Mononuclear cell (primary cell): ENCODE data around the gene PDGFD. TPM values are rescaled to one million over a fixed set of nuclear protein-coding genes. Genes with fewer than 3 reads are reported as not detected.

Source experiments
- H3K27me3 ChIP-seq: 2 replicates; pipeline ENCODE4 v1.6.0; 2011; ENCODE audit warnings: low read length, control low read depth; ENCODE audit not compliant: insufficient read depth
- H3K4me1 ChIP-seq: 2 replicates; pipeline ENCODE4 v1.5.1; 2011; ENCODE audit warnings: mild to moderate bottlenecking, low read length, control low read depth; ENCODE audit not compliant: insufficient read depth
- H3K4me3 ChIP-seq: 2 replicates; pipeline ENCODE4 v1.5.1; 2011; ENCODE audit warnings: mild to moderate bottlenecking, low read length, moderate library complexity
- H3K9me3 ChIP-seq: 2 replicates; pipeline ENCODE4 v1.5.1; 2011; ENCODE audit warnings: low read depth, mild to moderate bottlenecking, control low read depth, low read length
- total RNA-seq: library from RNA; depleted of rRNA; stranded (reverse); fragments of >200 nt; gene quantifications from one replicate; pipeline ENCODE4 v1.2.3, GENCODE V29; 2012

The PDGFD gene
- total RNA-seq, 1 donor, result 3.4 TPM

DNA sequence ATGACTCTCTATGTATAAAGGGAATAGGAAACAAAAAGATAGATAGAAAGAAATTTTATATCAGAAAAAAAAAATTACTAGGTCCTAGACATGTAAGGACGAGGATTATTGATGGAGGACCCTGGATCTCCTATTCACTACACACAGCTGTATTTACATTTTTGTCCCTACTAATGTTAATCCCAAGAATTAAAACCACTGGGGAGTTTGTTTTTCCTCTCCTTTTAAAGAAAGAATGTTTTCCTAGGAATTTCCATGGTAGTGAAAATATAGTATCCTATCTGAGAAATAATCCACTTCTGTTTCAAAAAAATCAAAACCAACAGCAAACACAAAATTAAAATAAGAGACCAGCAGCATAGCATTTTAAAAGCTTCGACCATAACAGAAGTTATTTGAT lies 41.1 kb downstream of the PDGFD start:
- no peaks in the 10 kb centered on the region for H3K27me3 ChIP-seq
- no peak overlapping the region for H3K4me3 ChIP-seq
- no peaks in the 10 kb centered on the region for H3K9me3 ChIP-seq
- no peaks in the 10 kb centered on the region for H3K4me1 ChIP-seq

DNA sequence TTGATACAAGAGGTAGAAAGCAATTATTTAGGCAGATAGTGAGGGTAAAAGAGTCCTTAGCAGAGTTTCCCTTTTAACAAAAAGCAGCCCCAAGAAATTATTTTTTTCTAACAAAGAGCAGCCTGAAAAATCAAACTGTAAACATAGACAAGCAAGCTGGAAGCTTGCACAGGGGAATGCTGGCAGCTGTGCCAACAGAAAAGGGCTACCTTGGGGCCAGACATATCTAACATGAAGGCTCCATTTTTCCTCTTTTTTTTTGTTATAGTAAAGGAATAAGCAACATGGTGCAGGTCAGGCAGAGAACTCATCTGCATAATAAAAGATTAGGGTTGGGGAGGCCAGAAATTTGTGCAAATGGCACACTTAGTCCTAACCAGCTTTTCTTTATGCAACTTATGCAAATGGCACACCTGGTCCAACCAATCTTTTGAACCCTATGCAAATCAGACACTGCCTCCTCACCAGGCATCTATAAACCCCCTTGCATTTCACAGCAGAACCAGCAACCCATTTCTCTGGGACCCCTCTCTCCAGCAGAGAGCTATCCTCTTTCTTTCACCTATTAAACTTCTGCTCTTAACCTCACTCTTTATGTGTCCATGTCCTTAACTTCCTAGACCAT lies 41.8 kb downstream of the PDGFD start:
- H3K27me3 ChIP-seq, result no peaks in the 10 kb centered on the region
- H3K4me1 ChIP-seq, result no peaks in the 10 kb centered on the region
- H3K4me3 ChIP-seq, result no peak overlapping the region
- no peaks in the 10 kb centered on the region for H3K9me3 ChIP-seq

DNA sequence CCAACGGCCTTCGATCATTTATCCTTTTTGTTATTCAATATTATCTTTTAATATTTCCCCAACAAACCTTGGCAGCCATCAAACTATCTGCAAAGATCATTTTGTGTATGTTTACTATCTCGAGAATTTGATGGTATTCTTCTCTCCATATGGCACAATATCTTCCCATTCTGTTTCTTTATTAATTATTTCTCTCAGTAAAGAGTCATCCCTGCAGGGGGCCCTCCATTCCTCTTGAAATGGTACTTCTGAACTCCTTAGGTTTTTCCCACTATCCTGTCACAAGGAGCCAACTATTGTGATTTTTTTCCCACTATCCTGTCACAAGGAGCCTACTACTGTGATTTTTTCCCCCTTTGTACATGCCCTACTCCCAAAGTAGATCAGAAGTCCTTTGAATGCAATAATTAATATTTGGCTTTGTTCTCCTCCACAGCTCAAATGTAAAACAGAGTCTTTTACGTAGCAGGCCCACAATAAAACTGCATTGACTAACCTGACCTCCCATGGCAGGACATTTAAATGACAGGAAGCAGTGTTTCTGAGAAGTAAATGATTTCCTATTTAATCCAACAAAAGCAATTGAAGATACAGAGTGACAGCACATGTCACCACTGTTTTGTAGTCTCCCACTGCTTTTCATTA lies 43.3 kb downstream of the PDGFD start:
- H3K4me3 ChIP-seq, result no peak overlapping the region
- H3K4me1 ChIP-seq, result no peaks in the 10 kb centered on the region
- H3K27me3 ChIP-seq, result no peaks in the 10 kb centered on the region
- no peaks in the 10 kb centered on the region for H3K9me3 ChIP-seq

DNA sequence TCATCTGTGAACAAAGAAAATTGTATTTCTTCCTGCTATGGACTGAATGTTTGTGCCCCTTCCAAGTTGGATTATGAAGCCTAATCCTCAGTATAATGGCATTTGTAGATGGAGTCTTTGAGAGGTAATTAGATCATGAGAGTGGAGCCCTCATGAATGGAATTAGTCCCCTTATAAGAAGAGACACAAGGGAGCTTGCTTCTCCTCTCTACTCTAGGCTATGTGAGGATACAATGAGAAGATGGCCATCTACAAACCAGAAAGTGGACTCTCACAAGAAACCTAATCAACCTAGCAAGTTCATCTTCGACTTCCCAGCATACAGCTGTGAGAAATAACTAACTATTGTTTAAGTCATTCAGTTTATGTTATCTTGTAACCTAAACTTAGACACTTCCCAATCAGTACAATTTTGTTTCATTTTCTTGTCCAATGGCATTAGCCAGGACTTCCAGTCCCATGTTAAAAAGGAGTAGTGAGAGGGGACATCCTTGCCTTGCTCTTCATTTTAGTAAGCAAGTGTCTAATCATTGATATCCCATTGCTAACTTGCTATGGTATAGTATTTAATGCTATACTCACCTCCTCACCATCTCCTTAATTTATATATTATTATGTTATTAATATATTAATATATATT lies 45.7 kb downstream of the PDGFD start:
- no peak overlapping the region for H3K4me3 ChIP-seq
- no peaks in the 10 kb centered on the region for H3K4me1 ChIP-seq
- H3K9me3 ChIP-seq, result no peaks in the 10 kb centered on the region
- H3K27me3 ChIP-seq, result no peaks in the 10 kb centered on the region

DNA sequence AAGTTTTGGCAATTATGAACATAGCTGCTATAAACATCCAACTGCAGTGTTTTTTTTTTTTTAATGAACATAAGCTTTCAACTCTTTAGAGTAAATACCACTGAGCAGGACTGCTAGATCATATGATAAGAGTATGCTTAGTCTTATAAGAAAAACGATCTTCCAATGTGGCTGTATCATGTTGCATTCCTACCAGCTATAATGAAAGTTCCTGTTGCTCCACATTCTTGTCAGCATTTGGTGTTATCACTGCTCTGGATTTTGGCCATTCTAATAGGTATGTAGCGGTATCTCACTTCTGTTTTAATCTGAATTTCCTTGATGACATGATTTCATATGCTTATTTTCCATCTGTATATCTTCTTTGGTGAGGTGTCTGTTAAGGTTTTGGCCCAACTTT lies 50.4 kb downstream of the PDGFD start:
- Histone ChIP-seq H3K4me3 (no peak overlapping the region), H3K27me3 (no peaks in the 10 kb centered on the region), H3K4me1 (no peaks in the 10 kb centered on the region), H3K9me3 (no peaks in the 10 kb centered on the region)

DNA sequence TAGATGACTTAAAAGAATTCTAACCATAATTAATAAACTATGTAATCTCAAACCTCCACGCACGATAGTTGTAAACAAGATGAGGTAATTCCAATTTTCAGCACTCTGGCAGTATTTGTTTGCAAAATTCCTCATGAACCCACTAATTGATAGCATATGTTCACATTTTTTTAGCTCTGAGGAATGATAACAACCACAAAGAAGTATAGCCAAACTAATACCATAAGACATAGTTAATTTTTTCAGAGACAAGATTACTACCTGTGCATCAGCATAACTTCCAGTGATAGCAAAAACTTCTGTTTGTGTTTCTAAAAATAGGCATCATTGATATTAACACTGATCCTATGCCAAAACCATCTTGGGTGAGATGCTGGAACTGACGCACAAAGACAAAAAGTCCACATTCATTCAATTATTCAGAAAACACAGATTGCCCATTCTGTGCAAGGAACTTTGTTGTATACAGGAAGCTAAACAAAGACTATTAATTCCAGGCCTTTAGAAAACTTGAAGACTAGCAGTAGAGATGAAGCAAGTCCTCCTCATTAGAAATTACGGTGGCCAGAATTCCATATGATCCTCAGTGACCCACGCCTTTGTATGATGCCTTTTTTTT lies 57.7 kb downstream of the PDGFD start:
- Histone ChIP-seq H3K4me3 (no peak overlapping the region), H3K9me3 (no peaks in the 10 kb centered on the region), H3K27me3 (no peaks in the 10 kb centered on the region)

DNA sequence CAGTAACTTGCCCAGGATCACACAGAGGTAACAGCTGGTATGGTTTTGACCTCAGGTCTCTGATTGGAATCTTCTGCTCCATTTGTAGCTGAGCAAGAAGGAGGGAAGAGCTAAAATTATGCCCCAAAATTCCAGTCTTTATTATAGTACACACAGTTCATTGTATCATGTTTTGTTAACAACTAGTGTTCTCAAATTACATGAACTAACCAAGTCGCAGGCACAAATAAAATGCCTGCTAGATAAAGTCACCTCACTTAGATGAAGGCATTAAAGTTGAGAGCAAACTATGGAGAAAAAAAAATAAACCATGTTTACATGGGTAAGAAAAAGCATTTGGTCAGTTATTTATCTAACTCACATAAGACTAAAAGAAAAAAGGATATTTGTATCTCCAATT lies 58.8 kb downstream of the PDGFD start:
- H3K27me3 ChIP-seq, result no peaks in the 10 kb centered on the region
- H3K9me3 ChIP-seq, result no peaks in the 10 kb centered on the region
- no peak overlapping the region for H3K4me3 ChIP-seq
- H3K4me1 ChIP-seq, result no peaks in the 10 kb centered on the region

More for the DNA sequence above, 57.7 kb downstream of the PDGFD start:
- H3K4me1 ChIP-seq, result no peaks in the 10 kb centered on the region

DNA sequence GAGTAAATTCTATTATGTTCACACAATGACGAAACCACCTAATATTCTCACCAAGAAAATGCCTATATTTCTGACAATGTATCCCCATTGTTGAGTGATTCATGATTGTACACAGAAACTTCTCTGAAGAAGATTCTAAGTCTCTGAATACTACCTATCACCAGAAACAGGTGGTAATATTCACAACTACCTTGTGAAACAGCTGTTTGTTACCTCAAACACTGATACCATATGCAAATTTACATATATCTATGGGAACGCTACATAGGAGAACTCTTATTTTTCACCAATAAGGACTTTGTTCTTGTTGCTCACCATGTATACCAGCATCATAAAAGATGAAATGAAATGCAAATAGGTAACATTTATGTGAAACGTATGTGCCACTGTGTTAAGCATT lies 59.3 kb downstream of the PDGFD start:
- H3K27me3 ChIP-seq, result no peaks in the 10 kb centered on the region
- H3K4me3 ChIP-seq, result no peak overlapping the region
- no peaks in the 10 kb centered on the region for H3K9me3 ChIP-seq
- no peaks in the 10 kb centered on the region for H3K4me1 ChIP-seq

DNA sequence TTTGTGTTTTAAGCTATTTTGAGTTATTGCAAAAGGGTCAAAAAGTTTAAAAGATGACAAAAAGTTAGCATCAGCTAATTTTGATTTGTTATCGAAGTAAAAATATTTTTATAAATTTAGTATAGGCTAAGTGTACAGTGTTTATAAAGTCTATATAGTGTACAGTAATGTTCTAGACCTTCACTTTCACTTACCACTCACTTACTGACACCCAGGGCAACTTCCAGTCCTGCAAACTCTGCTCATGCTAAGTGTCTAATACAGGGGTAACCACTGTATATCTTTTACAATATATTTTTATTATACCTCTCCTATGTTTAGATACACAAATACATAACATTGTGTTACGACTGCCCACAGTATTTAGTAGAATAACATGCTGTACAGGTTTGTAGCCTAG lies 59.7 kb downstream of the PDGFD start:
- Histone ChIP-seq H3K9me3 (no peaks in the 10 kb centered on the region), H3K4me3 (no peak overlapping the region), H3K4me1 (no peaks in the 10 kb centered on the region), H3K27me3 (no peaks in the 10 kb centered on the region)

DNA sequence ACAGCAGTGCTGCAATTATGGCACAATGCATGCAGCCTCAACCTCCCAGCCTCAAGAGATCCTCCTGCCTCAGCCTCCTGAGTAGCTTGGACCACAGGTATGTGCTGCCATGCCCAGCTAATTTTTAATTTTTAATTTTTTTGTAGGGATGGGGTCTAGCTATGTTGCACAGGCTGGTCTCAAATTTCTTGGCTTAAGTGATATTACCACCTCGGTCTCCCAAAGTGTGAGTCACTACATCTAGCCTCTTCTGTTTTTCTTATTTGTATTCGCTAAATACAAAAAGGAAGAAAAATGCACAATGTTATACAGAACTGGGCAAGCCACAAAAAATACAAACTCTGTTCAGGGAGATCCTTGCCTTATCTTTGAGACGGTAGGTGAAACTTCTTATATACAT lies 65.4 kb downstream of the PDGFD start:
- no peak overlapping the region for H3K4me3 ChIP-seq
- H3K9me3 ChIP-seq, result no peaks in the 10 kb centered on the region
- no peaks in the 10 kb centered on the region for H3K4me1 ChIP-seq
- H3K27me3 ChIP-seq, result no peaks in the 10 kb centered on the region

DNA sequence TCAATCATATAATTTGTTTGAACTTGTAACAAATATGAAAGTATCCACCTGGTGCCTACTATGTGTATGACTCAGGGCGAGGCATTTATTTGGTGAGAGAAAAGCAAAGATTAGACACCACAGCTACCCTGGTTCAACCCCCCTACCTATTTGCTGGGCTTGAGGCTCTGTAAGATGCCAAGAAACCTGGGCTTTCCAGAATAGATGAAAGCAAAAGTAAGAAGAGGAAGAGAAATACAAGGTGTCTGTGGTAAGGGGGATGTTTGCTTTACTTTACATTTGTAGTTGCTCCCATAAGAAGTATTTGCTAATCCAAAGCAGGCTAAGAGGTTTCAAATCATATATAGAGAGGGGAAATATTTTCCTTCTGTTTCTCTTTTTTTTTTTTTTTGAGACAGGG lies 65.8 kb downstream of the PDGFD start:
- no peak overlapping the region for H3K4me3 ChIP-seq
- no peaks in the 10 kb centered on the region for H3K9me3 ChIP-seq
- no peaks in the 10 kb centered on the region for H3K4me1 ChIP-seq
- H3K27me3 ChIP-seq, result no peaks in the 10 kb centered on the region

DNA sequence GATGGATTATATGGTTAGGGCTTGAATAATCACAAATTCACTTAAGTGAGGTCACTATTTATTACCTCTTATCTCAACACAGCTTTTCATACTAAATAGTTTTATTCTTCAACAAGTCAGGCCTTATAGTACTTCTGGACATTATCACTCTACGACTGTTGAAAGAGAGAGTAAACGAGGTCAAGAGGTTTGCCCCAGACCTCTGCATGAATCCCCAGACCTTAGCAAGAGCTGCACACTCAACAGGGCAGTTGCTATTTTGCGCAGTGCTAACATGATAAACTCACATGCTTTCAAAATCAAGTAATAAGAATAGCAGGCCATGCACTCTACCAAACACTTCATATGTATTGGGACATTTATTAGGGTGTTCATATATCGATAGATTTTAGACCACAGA lies 67.0 kb downstream of the PDGFD start:
- Histone ChIP-seq H3K27me3 (no peaks in the 10 kb centered on the region), H3K4me3 (no peak overlapping the region), H3K9me3 (no peaks in the 10 kb centered on the region)

DNA sequence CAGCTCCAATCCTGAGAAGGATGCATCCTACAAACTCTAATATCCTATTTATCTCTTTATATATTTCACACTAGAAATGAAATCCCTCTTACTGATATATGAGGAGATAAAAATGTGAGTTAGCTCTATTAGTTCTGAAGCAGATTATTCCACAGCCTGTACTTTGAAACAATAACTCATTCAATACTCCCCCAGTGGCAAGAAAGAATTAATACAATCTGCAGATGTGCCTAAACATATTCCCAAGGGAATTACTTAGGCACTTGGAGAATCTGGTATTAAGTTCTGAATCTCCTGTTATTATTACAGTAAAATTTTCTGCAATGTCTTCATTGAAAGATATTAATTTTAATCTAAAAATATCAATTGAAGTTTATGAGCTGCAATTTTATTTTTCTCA lies 68.2 kb downstream of the PDGFD start:
- Histone ChIP-seq H3K9me3 (no peaks in the 10 kb centered on the region), H3K4me3 (no peak overlapping the region), H3K27me3 (no peaks in the 10 kb centered on the region), H3K4me1 (no peaks in the 10 kb centered on the region)

More for the DNA sequence above, 67.0 kb downstream of the PDGFD start:
- no peaks in the 10 kb centered on the region for H3K4me1 ChIP-seq

DNA sequence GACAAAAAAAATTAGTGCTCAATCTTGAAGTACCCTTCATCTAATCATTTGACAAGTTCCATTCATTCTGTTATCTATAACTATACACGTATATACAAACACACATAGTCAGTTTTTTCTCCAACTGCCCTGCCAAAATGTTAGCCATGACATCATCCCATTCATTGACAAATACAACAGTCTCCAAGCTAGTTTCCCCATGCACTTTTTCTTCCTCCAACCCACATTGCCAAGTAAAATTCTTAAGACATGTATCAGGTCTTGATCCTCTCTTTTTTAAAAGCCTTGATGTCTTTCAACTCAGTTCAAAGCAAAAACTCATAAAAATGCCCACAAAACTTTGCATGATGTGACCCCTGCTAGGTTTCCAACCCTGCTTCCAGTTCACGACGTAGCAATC lies 69.4 kb downstream of the PDGFD start:
- H3K4me3 ChIP-seq, result no peak overlapping the region
- no peaks in the 10 kb centered on the region for H3K4me1 ChIP-seq
- no peaks in the 10 kb centered on the region for H3K9me3 ChIP-seq
- H3K27me3 ChIP-seq, result no peaks in the 10 kb centered on the region

DNA sequence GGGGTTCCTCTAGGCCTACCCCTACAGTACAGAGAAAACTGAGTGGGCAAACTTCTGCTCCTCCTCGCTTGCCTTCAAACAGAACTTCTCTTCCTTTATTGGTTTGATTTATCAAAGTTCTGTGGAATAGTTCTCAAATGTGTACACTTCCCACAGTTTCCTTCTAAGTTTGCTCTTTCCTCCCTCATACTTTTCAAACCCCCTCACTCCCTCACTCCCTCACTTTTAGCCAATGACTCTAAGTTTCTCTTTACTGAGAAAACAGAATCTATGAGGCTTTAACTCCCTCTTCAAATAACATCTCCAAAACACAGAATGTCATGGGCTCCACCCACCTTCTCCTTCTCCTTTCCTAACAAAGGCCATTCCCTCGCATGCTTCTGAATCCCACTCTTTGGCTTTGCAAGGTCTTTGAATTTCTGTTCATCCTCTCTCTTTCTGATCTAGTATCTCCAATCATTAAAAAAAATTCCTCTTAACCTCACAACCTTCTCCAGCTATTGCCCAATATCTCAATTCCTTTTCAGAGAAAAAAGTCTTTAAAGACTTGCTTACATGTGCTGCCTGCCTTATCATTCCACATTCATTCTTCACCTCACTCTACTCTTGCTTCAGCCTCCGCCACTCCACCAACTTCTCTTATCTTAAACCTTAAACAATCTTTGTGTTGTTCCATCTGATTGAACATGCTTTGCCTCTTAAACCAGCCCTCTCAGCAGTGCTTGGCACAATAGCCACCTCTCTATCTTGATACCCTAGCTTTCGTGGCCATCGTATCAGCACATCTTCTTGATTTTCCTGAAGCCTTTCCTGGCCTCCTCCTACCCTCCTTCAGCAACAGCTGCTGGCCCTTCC lies 70.3 kb downstream of the PDGFD start:
- H3K4me3 ChIP-seq, result no peak overlapping the region
- H3K27me3 ChIP-seq, result no peaks in the 10 kb centered on the region
- H3K4me1 ChIP-seq, result no peaks in the 10 kb centered on the region
- no peaks in the 10 kb centered on the region for H3K9me3 ChIP-seq
